GM12892 (cell line): ENCODE results near the gene CASR.

Experiments
- POLR2A ChIP-seq: IDR thresholded peaks from 2 replicates; pipeline ENCODE4 v1.6.1; 2011; ENCODE audit warnings: low read depth, low read length, control low read depth
- POLR2AphosphoS5 ChIP-seq: IDR thresholded peaks from 2 replicates; pipeline ENCODE4 v1.6.1; 2011; ENCODE audit warnings: low read depth, low read length, control low read depth
- TAF1 ChIP-seq: IDR thresholded peaks from 2 replicates; pipeline ENCODE4 v1.6.1; 2011; ENCODE audit warnings: low read depth, mild to moderate bottlenecking, control low read depth, low read length, borderline replicate concordance

- no peak for TF ChIP-seq POLR2A
- TF ChIP-seq POLR2AphosphoS5: no peak
- no peak for TF ChIP-seq TAF1
Observed at GRCh38 chr3:122217901-122218300, 34.4 kb downstream of the CASR start.
